Breast epithelium (tissue), 3 donors: ENCODE data around the gene RIC3.

ENCODE experiments used
- POLR2AphosphoS5 ChIP-seq, 3 donors: sonication (generic); formaldehyde crosslinking; IDR thresholded peaks; one replicate each; pipeline ENCODE4 v1.6.1; 2017; ENCODE audit warnings: antibody characterized with exemption in 3 of 3
- TF ChIP-seq, protein P1 (sequence below), 3 donors: fragments of 450-650 bp; IDR thresholded peaks; one replicate each; pipeline ENCODE4 v1.5.1; 2016 to 2017; ENCODE audit warnings: antibody characterized with exemption in 3 of 3, mild to moderate bottlenecking in 3 of 3, moderate library complexity in 3 of 3

DNA sequence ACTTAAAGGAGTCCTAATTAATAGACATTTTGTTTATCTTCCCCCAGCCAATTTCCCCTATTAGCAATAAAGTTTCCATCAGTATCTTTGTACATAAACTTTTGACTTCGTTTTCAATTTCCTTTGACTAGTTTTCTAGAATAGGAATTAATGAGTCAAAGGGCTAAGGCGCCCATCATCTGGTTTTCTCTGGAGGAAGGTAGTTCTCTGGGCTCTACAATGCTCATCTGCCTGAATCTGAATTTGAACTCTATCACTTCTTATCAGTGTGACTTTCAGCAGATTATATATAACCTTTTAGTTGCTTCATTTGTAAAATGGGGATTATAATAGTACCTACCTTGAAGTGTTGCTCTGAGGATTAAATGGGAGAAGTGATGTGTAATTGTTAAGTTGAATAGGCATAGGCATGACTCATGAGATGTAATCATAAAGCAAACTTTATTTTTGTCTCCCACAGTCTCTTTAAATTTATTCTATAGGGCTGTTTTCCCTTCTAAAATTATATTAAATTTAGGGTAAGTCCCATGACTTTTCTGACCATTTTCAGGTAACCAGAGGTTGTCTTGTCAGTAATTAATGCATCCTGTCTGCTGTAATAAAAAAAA is 93.6 kb downstream of the RIC3 start:
- TF ChIP-seq POLR2AphosphoS5 (IDR thresholded peaks at IDR 0.05) = no peak
- TF ChIP-seq, protein P1, sequence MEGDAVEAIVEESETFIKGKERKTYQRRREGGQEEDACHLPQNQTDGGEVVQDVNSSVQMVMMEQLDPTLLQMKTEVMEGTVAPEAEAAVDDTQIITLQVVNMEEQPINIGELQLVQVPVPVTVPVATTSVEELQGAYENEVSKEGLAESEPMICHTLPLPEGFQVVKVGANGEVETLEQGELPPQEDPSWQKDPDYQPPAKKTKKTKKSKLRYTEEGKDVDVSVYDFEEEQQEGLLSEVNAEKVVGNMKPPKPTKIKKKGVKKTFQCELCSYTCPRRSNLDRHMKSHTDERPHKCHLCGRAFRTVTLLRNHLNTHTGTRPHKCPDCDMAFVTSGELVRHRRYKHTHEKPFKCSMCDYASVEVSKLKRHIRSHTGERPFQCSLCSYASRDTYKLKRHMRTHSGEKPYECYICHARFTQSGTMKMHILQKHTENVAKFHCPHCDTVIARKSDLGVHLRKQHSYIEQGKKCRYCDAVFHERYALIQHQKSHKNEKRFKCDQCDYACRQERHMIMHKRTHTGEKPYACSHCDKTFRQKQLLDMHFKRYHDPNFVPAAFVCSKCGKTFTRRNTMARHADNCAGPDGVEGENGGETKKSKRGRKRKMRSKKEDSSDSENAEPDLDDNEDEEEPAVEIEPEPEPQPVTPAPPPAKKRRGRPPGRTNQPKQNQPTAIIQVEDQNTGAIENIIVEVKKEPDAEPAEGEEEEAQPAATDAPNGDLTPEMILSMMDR (IDR thresholded peaks at IDR 0.05) = no peak
